OCI-LY7 (cell line): ENCODE measurements around the gene MYRFL. TPM values are rescaled to one million over a fixed set of nuclear protein-coding genes. Genes with fewer than 3 reads are reported as not detected.
"Not testable (repeated sequence)": the region's sequence is repeated elsewhere in the genome, so short reads cannot be mapped to it uniquely, and the experiment has no call there.

Experiments
- BruUV-seq: library from RNA; stranded (reverse); fragments of 400-500 nt; replicated peaks from 2 replicates; lab custom pipeline; 2021; lab: Mats Ljungman, UMichigan
- CTCF ChIA-PET: fragments of 300-600 bp; sonication (Branson Sonifier 250); formaldehyde crosslinking; loops from one replicate; lab custom pipeline; 2022; ENCODE audit warnings: antibody characterized with exemption; ENCODE audit not compliant: unreplicated experiment; lab: Charles Lee
- POLR2A ChIA-PET: fragments of 300-600 bp; sonication (Branson Sonifier 250); formaldehyde crosslinking; loops from one replicate; lab custom pipeline; 2022; ENCODE audit warnings: antibody characterized with exemption; lab: Charles Lee
- DNase-seq: peaks from one replicate; pipeline ENCODE4 v3.0.0-alpha.2; 2015; ENCODE audit warnings: low spot score
- H2AFZ ChIP-seq: fragments of 200-600 bp; sonication (generic), shearing (Covaris generic); 2 replicates; pipeline ENCODE4 v1.6.1; 2014; ENCODE audit warnings: mild to moderate bottlenecking, antibody characterized with exemption, low read length, moderate library complexity
- H3K27ac ChIP-seq: fragments of 200-600 bp; sonication (generic); 2 replicates; pipeline ENCODE4 v1.5.1; 2014; ENCODE audit warnings: mixed run types, low read depth, mild to moderate bottlenecking, moderate library complexity, low read length, inconsistent platforms; ENCODE audit not compliant: poor library complexity, severe bottlenecking
- H3K36me3 ChIP-seq: fragments of 200-600 bp; sonication (generic); 2 replicates; pipeline ENCODE4 v1.6.1; 2014; ENCODE audit warnings: mild to moderate bottlenecking, antibody characterized with exemption, low read length, moderate library complexity, mixed read lengths; ENCODE audit not compliant: insufficient read depth
- H3K4me1 ChIP-seq: fragments of 200-600 bp; sonication (generic); 2 replicates; pipeline ENCODE4 v1.5.1; 2014; ENCODE audit warnings: mild to moderate bottlenecking, low read length; ENCODE audit not compliant: insufficient read depth, poor library complexity, severe bottlenecking
- H3K4me2 ChIP-seq: fragments of 200-600 bp; sonication (generic); 2 replicates; pipeline ENCODE4 v1.6.1; 2014; ENCODE audit warnings: mild to moderate bottlenecking, low read length
- H3K4me3 ChIP-seq: fragments of 200-600 bp; sonication (generic); 2 replicates; pipeline ENCODE4 v1.5.1; 2014; ENCODE audit warnings: mild to moderate bottlenecking, low read depth, low read length; ENCODE audit not compliant: poor library complexity, severe bottlenecking
- H3K79me2 ChIP-seq: fragments of 200-600 bp; sonication (generic); 2 replicates; pipeline ENCODE4 v1.6.1; 2016; ENCODE audit warnings: low read depth, mild to moderate bottlenecking, low read length, moderate library complexity, mixed read lengths; ENCODE audit not compliant: insufficient read depth
- H3K9me2 ChIP-seq: fragments of 200-600 bp; sonication (generic); 2 replicates; pipeline ENCODE4 v1.6.1; 2016; ENCODE audit warnings: mild to moderate bottlenecking, low read length, mixed read lengths; ENCODE audit not compliant: insufficient read depth
- H3K9me3 ChIP-seq: fragments of 200-600 bp; sonication (generic); 2 replicates; pipeline ENCODE4 v1.6.1; 2014; ENCODE audit warnings: mild to moderate bottlenecking, mixed run types, low read length, mixed read lengths
- H4K20me1 ChIP-seq: fragments of 200-600 bp; sonication (generic); 2 replicates; pipeline ENCODE4 v1.6.1; 2014; ENCODE audit warnings: mild to moderate bottlenecking, antibody characterized with exemption, low read length, moderate library complexity, mixed read lengths; ENCODE audit not compliant: insufficient read depth
- EZH2phosphoT487 ChIP-seq: fragments of 200-600 bp; sonication (generic); IDR thresholded peaks from 2 replicates; pipeline ENCODE4 v1.6.1; 2018; ENCODE audit warnings: low read depth, borderline replicate concordance, mild to moderate bottlenecking, mixed run types, antibody characterized with exemption, low read length, moderate library complexity, mixed read lengths
- intact Hi-C: fragments of 100-400 bp; cut with micrococcal nuclease; formaldehyde crosslinking; loops from one replicate; pipeline ENCODE4 v1.10.0; 2022; ENCODE audit not compliant: unreplicated experiment
- total RNA-seq, 2 experiments: library from RNA; depleted of rRNA in 1 of 2; stranded (reverse); fragments of >200 nt in 1 of 2; shearing (Covaris generic) in 1 of 2; gene quantifications; 2 replicates each; pipeline ENCODE4 v1.2.3, GENCODE V29; 2014 to 2022
- TF ChIP-seq, protein P1 (sequence below): fragments of 200-600 bp; sonication (generic); conservative IDR thresholded peaks from 2 replicates; pipeline ENCODE4 v1.5.1; 2014; ENCODE audit warnings: mild to moderate bottlenecking, antibody characterized with exemption, low read length, moderate library complexity, mixed read lengths

The MYRFL gene
- total RNA-seq, 2 experiments from 2014 or later: 0.41 TPM; not detected in 1

DNA sequence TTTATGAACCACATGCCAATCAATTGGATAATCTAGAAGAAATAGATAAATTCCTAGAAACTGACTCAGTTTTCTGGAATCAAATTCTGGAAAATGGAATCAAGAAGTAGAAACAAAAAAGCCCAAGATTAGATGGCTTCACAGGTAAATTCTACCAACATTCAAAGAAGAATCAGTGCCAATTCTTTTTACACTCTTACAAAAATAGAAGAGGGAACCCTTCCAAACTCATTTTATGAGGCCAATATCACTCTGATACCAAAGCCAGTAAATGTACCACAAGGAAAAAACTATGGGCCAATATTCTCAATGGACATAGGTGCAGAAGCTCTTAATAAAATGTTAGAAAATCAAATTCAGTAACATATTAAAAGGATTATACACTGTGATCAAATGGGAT lies 35.7 kb upstream of the MYRFL start:
- Histone ChIP-seq H3K36me3 (peaks cover 31% of the 10 kb centered on the region), H2AFZ (no peak overlapping the region), H3K79me2 (no peaks in the 10 kb centered on the region), H3K9me3 (no peaks in the 10 kb centered on the region), H3K4me2 (no peak overlapping the region), H3K9me2 (no peaks in the 10 kb centered on the region), H3K4me1 (no peaks in the 10 kb centered on the region), H3K4me3 (no peak overlapping the region), H3K27ac (no peak overlapping the region), H4K20me1 (no peaks in the 10 kb centered on the region)
- TF ChIP-seq, protein P1, sequence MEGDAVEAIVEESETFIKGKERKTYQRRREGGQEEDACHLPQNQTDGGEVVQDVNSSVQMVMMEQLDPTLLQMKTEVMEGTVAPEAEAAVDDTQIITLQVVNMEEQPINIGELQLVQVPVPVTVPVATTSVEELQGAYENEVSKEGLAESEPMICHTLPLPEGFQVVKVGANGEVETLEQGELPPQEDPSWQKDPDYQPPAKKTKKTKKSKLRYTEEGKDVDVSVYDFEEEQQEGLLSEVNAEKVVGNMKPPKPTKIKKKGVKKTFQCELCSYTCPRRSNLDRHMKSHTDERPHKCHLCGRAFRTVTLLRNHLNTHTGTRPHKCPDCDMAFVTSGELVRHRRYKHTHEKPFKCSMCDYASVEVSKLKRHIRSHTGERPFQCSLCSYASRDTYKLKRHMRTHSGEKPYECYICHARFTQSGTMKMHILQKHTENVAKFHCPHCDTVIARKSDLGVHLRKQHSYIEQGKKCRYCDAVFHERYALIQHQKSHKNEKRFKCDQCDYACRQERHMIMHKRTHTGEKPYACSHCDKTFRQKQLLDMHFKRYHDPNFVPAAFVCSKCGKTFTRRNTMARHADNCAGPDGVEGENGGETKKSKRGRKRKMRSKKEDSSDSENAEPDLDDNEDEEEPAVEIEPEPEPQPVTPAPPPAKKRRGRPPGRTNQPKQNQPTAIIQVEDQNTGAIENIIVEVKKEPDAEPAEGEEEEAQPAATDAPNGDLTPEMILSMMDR: no peak
- ChIA-PET POLR2A (no interaction called here), CTCF (no interaction called here)
- no peak for DNase-seq
- no TSS peak for BruUV-seq
- intact Hi-C loops: no loop called here

DNA sequence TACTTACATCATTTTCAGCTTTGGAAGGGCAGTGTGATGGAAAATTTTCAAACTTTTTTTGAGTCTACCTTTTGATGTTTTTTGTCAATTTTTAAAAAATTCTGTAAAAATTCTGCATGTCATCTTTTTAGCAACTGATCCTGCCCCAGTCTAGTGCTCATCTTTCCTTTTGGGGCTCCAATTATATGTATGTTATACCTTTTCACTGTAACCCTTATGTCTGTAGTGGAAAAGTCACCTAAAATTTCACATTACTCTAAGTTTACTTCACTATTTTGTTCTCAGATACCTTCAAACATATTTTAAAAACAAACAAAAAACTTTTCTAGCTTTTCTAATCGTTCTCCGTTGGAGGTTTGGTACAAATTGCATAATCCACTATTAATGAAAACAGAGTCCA lies 32.5 kb upstream of the MYRFL start:
- H3K9me3 ChIP-seq: no peaks in the 10 kb centered on the region
- peaks cover 36% of the 10 kb centered on the region for H3K36me3 ChIP-seq
- DNase-seq: no peak
- H2AFZ ChIP-seq: no peak overlapping the region
- no TSS peak for BruUV-seq
- H3K4me2 ChIP-seq: no peak overlapping the region
- H3K4me3 ChIP-seq: no peak overlapping the region
- H3K79me2 ChIP-seq: no peaks in the 10 kb centered on the region
- no peak overlapping the region for H3K27ac ChIP-seq
- no peaks in the 10 kb centered on the region for H4K20me1 ChIP-seq
- H3K9me2 ChIP-seq: no peaks in the 10 kb centered on the region
- intact Hi-C loops: no loop called here
- POLR2A ChIA-PET: interaction anchor here (0.7 to 2.2 kb wide), 5 partner anchors 13 to 798 kb away, joined by 3 to 10 read pairs (median 5); no protein-coding TSS in a partner anchor
- TF ChIP-seq, protein P1: no peak
- TF ChIP-seq EZH2phosphoT487: no peak
- CTCF ChIA-PET: interaction anchor here (0.5 kb wide), 1 partner anchor 226 kb away, joined by 3 read pairs; no protein-coding TSS in a partner anchor
- H3K4me1 ChIP-seq: no peaks in the 10 kb centered on the region

DNA sequence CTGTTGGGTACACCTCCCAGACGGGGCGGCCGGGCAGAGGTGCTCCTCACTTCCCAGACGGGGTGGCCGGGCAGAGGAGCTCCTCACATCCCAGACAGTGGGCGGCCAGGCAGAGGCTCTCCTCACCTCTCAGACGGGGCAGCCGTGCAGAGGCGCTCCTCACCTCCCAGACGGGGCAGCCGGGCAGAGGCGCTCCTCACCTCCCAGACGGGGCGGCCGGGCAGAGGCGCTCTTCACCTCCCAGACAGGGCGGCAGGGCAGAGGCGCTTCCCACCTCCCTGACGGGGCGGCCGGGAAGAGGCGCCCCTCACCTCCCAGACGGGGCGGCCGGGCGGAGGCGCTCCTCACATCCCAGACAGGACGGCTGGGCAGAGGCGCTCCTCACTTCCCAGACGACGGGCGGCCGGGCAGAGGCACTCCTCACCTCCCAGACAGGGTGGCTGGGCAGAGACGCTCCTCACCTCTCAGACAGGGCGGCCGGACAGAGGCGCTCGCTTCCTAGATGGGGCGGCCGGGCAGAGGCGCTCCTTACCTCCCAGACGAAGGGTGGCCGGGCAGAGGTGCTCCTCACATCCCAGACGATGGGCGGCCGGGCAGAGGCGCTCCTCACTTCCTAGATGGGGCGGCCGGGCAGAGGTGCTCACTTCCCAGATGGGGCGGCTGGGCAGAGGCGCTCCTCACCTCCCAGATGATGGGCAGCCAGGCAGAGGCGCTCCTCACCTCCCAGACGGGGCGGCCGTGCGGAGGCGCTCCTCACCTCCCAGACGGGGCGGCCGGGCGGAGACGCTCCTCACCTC lies 17.7 kb upstream of the MYRFL start:
- H4K20me1 ChIP-seq, BruUV-seq, H3K9me2 ChIP-seq, CTCF ChIA-PET, H3K79me2 ChIP-seq, H2AFZ ChIP-seq, H3K4me2 ChIP-seq, H3K9me3 ChIP-seq, H3K4me3 ChIP-seq, H3K4me1 ChIP-seq, intact Hi-C loops, H3K27ac ChIP-seq, DNase-seq, POLR2A ChIA-PET: not testable (repeated sequence)
- peaks cover 13% of the 10 kb centered on the region for H3K36me3 ChIP-seq
